Sciatic nerve (tissue), 2 donors: ENCODE data around the gene C16orf54. TPM values are rescaled to one million over a fixed set of nuclear protein-coding genes. Genes with fewer than 3 reads are reported as not detected.
"Not testable (repeated sequence)": the region's sequence is repeated elsewhere in the genome, so short reads cannot be mapped to it uniquely, and the experiment has no call there.

Experiments
- ATAC-seq: fragments of 200-7000 bp; cut with Tn5 transposase; one replicate; pipeline ENCODE4 v1.9.1; 2020; ENCODE audit warnings: mild to moderate bottlenecking, moderate library complexity
- DNase-seq: peaks from one replicate; pipeline ENCODE4 v3.0.0-alpha.2; 2020; ENCODE audit warnings: low spot score
- intact Hi-C: fragments of 100-400 bp; cut with DNase I; formaldehyde crosslinking; loops from one replicate; pipeline ENCODE4 v1.14.2; 2022
- total RNA-seq: library from RNA; stranded (reverse); fragmentation: NEBNext Ultra II Directional; extraction: Animal tissue kit (Norgen Biotek cat#: 25700); gene quantifications from one replicate; pipeline ENCODE4 v1.2.1, GENCODE V29; 2021
- donor health status: DM: no; HTN: no; CAD: no.
- donor health status: DM: no; HTN: no; CAD: no.

The C16orf54 gene
- total RNA-seq, 1 donor from 2014 or later, result 2.2 TPM

DNA sequence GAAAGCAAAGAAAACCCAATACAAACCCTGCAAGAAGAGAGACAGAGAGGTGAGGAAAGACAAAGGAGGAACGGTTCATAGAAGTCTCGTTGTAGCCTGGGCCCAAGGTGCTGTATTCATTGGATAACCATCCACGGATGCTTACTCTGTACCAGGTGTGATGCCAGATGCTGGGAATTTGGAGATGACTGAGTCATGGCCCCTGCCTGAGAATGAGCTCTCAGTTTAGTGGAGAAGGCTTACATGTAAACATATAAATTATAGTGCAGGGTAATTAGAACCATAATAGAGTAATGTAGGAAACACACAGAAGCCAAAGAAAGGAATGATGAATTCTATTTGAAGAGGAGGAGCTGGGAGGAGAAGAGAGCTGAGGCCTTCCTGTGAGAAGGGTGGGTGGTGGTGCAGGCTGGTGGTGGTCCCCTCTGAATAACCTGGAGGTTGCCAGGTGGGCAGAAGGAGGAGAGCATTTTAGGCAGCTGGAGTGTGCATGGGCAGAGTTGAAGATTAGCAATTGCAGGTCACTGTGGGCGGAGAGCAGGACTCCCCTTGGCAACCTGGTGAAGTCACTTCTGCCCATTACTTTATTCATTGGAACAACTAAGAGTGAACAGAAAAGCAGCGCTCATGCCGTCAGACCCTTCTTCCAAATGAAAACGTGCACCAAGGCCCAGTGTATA is 24.6 kb upstream of the C16orf54 start:
- no peak for DNase-seq
- no peak for ATAC-seq
- intact Hi-C loops, result no loop called here

DNA sequence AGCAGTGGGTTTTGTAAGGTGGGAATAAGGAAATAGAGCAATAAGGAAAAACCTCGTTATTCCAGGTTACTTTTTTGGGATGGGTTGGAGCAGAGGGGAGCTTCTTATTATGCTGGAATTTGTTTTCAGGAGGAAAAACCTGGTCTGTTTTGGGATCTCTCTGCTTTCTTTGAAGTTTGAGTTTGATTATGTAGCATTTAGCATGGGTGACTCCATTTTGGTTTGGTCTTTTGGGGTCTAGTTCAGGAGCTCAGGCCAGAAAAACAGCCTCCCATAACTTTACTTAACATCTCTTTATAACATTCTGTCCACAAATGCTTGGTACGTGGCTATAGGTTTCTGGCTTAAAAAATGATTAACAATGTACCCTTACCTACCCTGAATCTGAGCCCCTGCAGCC is 23.7 kb upstream of the C16orf54 start:
- no peak for ATAC-seq
- DNase-seq, result no peak
- intact Hi-C loops, result no loop called here

DNA sequence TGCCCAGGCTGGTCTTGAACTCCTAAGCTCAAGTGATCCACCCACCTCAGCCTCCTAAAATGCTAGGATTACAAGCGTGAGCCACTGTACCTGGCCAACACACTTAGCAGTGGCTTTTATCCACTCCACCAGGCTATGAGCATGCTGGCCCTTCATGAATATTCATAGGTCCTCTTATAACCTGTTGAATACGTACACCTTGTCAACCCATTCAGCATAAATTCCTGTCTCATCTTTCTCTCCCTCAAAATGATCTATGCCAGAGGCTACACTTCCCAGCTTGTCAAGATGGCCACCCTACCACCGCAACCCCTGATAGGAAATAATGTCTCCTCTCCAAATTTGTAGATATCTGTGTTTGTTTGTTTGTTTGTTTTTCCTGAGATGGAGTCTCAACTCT is 21.3 kb upstream of the C16orf54 start:
- intact Hi-C loops, result no loop called here

DNA sequence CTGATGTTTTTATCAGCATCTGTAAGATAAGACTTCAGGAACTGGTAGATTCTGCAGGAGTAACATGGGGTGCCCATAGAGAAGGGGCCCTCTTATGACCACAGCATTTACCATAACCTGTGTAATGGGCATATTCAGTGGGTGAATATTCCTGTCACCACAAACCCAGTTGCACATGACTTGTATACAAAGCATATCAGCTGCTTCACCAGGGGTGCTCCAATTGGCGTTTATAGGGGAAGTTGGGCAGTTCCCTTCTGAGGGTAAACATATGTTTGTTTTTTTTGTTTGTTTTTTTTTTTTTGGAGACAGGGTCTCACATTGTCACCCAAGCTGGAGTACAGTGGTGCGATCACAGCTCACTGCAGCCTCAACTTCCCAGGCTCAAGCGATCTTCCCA is 20.8 kb upstream of the C16orf54 start:
- DNase-seq (no peak), ATAC-seq (no peak)
- intact Hi-C loops, result no loop called here

More for the DNA sequence above, 21.3 kb upstream of the C16orf54 start:
- ATAC-seq, result no peak
- no peak for DNase-seq

DNA sequence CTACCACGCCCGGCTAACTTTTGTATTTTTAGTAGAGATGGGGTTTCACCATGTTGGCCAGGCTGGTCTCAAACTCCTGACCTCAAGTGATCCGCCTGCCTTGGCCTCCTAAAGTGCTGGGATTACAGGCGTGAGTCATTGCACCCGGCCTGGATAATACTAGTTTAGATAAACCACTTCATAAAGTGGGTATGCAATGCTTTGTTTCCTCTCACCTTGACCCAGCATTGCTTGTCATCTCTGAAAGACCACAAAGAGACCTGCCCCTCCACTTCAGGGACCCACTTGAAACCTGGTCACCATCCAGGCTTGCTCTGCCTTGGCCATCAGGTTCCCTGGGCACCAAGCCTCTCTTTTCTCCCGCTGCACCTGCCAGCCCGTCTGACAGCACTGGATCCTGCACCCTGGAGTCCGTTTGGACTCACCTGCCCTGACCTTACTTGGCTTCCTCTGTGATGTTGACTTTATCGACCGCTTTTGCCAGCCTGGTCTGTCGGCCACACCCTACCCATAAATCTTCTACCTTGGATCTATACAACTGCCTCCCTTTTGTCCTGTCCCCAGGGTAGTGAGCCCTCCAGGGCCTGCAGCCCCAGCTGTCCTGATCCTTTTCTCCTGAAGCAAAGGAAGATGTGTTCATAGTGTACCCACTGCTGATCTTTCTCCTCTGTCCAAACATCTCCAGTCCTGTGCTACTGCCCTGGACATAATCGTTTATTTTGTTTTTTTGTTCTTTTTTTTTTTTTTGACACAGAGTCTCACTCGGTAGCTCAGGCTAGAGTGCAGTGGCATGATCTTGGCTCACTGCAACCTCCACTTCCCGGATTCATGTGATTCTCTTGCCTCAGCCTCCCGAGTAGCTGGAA is 19.6 kb upstream of the C16orf54 start:
- DNase-seq (no peak), ATAC-seq (no peak)
- intact Hi-C loops, result no loop called here

DNA sequence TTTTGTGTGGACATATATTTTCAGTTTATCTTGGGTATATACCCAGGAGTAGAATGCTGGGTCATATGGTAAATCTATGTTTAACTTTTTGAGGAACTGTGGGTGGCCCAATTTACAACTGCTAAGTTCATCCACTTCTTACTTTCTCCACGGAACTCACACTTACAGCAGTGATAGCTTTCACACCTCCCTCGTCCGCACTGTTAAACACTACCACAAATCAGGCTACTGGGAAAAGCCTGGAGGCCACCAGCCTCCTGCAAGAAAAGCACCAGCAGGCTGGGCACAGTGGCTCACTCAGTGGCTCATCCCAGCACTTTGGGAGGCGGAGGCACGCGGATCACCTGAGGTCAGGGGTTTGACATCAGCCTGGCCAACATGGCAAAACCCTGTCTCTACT is 17.5 kb upstream of the C16orf54 start:
- no peak for DNase-seq
- ATAC-seq, result no peak
- intact Hi-C loops, result loop anchor here (1.0 kb wide), 1 partner anchor 39 kb away; no protein-coding TSS in a partner anchor

DNA sequence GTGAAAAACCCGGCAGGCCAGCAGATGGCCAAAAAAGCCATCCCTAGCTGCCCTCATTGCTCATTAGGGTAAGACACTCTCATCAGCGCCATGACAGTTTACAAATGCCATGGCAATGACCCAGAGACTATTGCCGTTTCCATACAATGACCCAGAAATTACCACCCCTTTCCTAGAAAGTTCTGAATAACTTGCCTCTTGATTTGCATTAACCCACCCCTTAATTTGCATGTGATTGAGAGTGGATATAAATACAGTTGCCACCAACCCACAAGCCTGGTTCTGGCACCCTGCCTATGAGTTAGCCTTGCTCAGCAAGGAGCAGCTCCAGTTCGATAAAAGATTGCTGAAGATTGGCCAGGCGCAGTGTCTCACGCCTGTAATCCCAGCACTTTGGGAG is 16.1 kb upstream of the C16orf54 start:
- intact Hi-C loops, result no loop called here
- ATAC-seq (no peak), DNase-seq (no peak)

DNA sequence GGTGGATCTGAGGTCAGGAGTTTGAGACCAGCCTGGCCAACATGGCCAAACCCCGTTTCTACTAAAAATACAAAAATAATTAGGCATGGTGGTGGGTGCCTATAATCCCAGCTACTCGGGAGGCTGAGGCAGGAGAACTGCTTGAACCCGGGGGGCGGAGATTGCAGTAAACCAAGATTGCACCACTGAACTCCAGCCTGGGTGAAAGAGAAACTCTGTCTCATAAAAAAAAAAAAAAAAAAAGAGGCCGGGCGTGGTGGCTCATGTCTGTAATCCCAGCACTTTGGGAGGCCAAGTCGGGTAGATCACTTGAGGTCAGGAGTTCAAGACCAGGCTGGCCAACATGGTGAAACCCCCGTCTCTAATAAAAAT is 15.5 kb upstream of the C16orf54 start:
- DNase-seq, intact Hi-C loops, ATAC-seq: not testable (repeated sequence)

DNA sequence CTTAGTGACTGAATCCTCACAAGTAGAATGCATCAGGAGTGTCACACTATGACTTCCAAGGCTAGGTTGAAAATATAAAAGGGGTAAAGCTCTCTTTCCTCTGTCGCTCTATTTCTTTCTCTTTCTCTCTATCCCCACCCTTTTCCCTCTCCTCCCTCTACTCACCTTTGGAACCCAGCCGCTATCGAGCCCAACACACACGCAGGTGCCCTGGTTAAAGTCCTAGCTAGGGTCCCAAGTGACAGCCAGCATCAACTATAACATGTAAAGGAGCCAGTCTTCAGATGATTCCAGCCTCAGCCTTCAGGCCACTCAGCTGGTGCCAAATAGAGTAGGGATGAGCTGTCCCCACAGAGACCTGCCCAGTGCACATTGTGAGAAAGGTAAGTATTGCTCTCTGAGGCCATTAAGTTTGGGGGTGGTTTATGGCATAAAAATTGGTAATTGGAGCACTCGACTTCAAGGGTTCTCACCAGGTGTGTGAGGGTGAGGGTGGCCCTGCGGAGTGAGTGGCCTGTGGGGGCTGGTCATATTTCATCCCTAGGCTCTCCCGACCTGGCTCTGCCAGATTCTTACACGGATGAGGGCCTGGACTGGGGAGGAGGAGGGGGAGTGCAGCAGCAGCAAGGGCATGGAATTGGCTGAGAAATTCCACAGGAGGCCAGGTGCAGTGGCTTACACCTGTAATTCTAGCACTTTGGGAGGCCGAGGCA is 14.9 kb upstream of the C16orf54 start:
- ATAC-seq, result no peak
- intact Hi-C loops, result no loop called here
- no peak for DNase-seq

DNA sequence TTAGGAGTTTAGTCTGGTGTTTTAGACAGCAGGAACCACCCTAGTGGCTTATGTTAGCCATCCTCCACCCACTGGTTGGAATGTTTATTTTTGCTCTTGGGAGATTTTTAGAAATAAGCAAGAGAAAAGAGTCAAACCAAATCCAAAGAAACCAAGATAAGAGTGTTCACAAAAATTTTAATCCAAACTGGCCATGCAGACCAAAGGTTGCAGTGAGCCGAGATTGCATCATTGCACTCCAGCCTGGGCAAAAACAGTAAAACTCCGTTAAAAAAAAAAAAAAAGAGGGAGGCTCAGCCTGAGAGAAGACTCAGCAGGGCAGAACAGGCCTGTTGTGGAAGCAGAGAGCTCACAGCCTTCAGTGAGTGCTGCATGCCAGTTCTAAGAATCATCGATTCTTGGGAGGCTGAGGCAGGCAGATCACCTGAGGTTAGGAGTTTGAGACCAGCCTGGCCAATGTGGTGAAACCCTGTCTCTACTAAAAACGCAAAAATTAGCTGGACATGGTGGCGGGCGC is 12.2 kb upstream of the C16orf54 start:
- no peak for DNase-seq
- ATAC-seq, result peak; percentile 74

DNA sequence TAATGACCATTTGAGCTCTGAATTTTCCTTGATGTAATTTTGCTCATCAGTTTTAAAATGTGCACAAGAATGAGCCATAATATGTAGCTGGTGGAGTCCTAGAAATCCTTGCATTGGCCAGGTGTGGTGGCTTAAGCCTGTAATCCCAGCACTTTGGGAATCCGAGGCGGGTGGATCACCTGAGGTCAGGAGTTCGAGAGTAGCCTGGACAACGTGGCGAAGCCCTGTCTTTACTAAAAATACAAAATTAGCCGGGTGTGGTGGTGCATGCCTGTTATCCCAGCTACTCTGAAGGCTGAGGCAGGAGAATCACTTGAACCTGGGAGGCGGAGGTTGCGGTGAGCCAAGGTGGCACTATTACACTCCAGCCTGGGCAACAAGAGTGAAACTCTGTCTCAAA is 11.3 kb upstream of the C16orf54 start:
- ATAC-seq, DNase-seq, intact Hi-C loops: not testable (repeated sequence)

More for the DNA sequence above, 12.2 kb upstream of the C16orf54 start:
- intact Hi-C loops, result no loop called here

DNA sequence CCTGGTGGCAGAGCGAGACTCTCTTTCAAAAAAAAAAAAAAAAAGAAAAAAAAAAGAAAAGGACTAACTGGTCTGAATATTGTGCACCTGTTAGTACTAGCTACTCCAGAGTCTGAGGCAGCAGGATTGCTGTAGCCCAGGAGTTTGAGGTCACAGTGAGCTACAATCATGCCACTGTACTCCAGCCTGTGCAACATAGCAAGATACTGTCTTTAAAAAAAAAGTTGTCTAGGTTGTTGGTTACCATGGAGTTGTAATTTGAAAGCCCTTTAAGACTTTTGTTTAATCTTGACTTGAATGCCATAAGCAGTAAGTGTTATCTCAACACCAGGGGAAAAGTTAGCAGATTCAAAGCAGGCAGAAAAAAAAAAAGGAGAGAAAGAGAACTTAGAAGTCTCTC is 10.9 kb upstream of the C16orf54 start:
- ATAC-seq, result no peak

DNA sequence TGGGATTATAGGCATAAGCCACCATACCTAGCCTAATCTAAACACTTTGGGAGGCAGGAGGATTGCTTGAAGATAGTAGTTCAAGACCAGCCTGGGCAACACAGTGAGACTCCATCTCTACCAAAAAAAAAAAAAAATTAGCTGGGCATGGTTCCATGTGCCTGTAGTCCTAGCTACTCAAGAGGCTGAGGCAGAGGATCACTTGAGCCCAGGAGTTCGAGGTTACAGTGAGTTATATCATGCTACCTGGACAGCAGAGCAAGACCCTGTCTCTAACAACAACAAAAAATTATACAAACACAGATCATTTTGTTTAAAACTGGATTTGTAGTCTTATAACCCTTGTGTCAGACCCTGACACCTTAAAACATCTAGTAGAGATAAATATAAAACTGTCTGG is 7.7 kb upstream of the C16orf54 start:
- ATAC-seq (no peak), DNase-seq (no peak)
- intact Hi-C loops, result no loop called here

More for the DNA sequence above, 10.9 kb upstream of the C16orf54 start:
- intact Hi-C loops, result no loop called here
- DNase-seq, result no peak

DNA sequence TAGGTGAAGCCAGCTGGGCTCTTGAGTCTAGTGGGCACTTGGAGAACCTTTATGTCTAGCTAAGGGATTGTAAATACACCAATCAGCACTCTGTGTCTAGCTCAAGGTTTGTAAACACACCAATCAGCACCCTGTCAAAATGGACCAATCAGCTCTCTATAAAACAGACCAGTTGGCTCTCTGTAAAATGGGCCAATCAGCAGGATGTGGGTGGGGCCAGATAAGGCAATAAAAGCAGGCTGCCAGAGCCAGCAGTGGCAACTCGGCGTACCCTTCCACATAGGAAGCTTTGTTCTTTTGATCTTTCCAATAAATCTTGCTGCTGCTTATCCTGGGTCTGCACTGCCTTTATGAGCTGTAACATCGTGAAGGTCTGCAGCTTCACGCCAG is 3.0 kb upstream of the C16orf54 start:
- DNase-seq, ATAC-seq, intact Hi-C loops: not testable (repeated sequence)

DNA sequence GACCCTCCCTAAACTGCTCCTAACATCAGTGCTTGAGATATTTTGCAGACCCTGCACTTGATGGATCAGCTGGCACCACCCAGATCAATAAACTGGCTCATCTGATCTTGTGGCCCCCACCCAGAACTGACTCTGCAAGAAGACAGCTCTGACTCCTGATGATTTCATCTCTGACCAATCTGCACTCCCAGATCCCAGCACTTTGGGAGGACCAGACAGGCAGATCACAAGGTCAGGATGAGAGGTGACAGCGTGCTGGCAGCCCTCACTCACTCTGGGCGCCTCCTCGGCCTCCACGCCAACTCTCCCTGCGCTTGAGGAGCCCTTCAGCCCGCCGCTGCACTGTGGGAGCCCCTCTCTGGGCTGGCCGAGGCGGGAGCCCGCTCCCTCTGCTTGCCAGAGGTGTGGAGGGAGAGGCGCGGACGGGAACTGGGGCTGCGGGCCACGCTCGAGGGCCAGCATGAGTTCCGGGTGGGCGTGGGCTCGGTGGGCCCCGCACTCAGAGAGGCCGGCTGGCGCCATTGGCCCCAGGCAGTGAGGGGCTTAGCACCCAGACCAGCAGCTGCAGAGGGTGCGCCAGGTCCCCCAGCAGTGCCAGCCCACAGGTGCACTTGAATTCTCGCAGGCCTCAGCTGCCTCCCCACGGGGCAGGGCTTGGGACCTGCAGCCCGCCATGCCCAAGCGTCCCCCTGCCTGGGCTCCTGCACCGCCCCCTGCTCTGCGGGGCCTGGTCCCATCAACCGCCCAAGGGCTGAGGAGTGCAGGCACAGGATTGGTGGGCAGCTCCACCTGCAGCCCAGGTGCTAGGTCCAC is 2.4 kb upstream of the C16orf54 start:
- ATAC-seq, result no peak
- DNase-seq, result no peak
- intact Hi-C loops, result no loop called here

DNA sequence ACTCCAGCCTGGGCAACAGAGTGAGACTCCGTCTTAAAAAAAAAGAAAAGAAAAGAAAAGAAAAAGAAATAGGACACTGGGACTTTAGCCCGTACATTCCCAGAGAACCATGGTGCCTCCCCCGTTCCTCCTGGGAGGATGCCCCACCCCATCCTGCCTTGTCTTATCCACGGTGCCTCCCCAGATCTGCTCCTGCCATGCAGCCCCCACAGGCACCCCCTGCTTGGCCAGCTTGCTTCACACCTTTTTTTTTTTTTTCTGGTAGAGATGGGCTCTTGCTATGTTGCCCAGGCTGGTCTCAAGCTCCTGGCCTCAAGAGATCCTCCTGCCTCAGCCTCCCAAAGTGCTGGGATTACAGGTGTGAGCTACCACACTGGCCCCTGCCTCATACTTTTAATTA is 728 bp upstream of the C16orf54 start:
- intact Hi-C loops, ATAC-seq, DNase-seq: not testable (repeated sequence)

DNA sequence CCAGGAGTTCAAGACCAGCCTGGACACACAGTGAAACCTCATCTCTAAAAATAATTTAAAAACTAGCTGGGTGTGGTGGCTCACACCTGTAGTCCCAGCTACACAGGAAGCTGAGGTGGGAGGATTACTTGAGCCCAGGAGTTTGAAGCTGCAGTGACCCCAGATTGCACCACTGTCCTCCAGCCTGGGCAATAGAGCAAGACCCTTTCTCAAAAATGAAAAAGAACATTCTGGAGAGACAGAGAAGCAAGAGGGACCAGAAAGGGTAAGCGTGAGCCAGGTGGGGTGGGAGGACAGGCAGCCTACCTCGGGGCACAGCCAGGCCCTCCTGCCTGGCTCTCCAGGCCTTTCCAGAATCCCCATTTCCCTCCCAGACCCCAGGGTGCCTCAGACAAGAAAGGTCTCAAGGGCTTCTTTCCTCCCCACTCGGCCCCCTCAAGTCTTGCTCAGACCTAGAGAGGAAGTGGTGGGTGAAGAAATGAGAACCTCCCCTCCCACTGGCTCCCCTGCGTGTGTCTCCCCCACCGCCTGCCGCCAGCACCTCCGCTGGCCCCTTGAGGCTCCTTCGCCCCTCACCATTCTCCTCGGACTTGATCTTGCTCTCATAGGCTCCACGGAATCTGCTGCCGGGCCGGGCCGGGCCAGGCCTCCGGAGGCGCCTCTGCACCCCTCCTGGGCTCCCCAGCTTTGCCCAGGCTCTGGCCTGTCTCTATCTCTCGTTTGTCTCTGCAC is 503 bp downstream of the C16orf54 start:
- intact Hi-C loops, result no loop called here
- DNase-seq (no peak), ATAC-seq (peak; percentile 45)

DNA sequence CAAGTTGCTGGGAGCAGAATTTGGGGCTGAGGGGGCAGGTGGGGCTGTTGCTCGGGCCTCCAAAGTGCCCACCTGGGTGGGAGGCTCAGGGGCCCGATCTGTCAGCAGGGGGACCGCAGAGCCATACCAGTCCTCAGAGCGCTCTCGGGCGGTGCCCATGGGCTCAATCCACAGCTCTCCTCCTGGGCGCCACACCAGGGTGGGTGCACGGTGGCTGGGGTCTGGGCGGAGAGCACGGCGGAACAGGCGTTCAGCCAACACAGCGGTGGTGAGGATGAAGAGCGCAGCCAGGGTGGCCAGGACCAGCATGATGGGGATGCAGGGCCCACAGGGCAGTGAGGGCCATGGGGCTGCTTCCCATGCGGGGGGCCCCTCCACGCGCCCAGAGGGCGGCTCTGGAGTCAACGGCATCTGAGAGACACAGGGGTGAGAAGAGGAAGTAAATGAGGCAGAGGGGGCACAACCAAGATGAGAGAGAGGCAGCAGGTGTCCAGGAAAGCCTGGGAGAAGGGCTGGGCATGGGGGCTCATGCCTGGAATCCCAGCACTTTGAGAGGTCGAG is 1.2 kb downstream of the C16orf54 start:
- peak; percentile 21 for ATAC-seq
- no peak for DNase-seq

More for the DNA sequence above, 1.2 kb downstream of the C16orf54 start:
- intact Hi-C loops, result no loop called here
